Measurements from ENCODE around the gene ZFP36L2.

GRCh38 chr2:43225093-43225787 lies 1.2 kb downstream of the ZFP36L2 start:
- no peak for TF ChIP-seq OSR1 (CRISPR knock-in tag; IDR thresholded peaks at IDR 0.05)
- TF ChIP-seq PATZ1 (CRISPR knock-in tag; IDR thresholded peaks at IDR 0.05; ENCODE audit: borderline replicate concordance): no peak
- no peak for TF ChIP-seq SNAI2 (CRISPR knock-in tag; IDR thresholded peaks at IDR 0.05)
- TF ChIP-seq ZNF8 (CRISPR knock-in tag; IDR thresholded peaks at IDR 0.05): no peak
- no peak for TF ChIP-seq CREB5 (CRISPR knock-in tag; IDR thresholded peaks at IDR 0.05; ENCODE audit: low read depth)
- no peak for TF ChIP-seq ZNF70 (CRISPR knock-in tag; IDR thresholded peaks at IDR 0.05)
- no peak for TF ChIP-seq ESRRG (CRISPR knock-in tag; IDR thresholded peaks at IDR 0.05)
- TF ChIP-seq ZFP30 (CRISPR knock-in tag; IDR thresholded peaks at IDR 0.05): no peak
- no peak for TF ChIP-seq RARB (CRISPR knock-in tag; IDR thresholded peaks at IDR 0.05)
- no peak for TF ChIP-seq ZNF565 (CRISPR knock-in tag; conservative IDR thresholded peaks at IDR 0.05; ENCODE audit: low read depth)
- TF ChIP-seq, protein P1, sequence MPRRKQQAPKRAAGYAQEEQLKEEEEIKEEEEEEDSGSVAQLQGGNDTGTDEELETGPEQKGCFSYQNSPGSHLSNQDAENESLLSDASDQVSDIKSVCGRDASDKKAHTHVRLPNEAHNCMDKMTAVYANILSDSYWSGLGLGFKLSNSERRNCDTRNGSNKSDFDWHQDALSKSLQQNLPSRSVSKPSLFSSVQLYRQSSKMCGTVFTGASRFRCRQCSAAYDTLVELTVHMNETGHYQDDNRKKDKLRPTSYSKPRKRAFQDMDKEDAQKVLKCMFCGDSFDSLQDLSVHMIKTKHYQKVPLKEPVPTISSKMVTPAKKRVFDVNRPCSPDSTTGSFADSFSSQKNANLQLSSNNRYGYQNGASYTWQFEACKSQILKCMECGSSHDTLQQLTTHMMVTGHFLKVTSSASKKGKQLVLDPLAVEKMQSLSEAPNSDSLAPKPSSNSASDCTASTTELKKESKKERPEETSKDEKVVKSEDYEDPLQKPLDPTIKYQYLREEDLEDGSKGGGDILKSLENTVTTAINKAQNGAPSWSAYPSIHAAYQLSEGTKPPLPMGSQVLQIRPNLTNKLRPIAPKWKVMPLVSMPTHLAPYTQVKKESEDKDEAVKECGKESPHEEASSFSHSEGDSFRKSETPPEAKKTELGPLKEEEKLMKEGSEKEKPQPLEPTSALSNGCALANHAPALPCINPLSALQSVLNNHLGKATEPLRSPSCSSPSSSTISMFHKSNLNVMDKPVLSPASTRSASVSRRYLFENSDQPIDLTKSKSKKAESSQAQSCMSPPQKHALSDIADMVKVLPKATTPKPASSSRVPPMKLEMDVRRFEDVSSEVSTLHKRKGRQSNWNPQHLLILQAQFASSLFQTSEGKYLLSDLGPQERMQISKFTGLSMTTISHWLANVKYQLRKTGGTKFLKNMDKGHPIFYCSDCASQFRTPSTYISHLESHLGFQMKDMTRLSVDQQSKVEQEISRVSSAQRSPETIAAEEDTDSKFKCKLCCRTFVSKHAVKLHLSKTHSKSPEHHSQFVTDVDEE (CRISPR knock-in tag; IDR thresholded peaks at IDR 0.05): no peak
- no peak for TF ChIP-seq BACH2 (CRISPR knock-in tag; IDR thresholded peaks at IDR 0.05; ENCODE audit: borderline replicate concordance)

Measured in SK-N-SH treated with all-trans-retinoic acid at 6 μM for 48 hours (cell line).